HG03457 (cell line): ENCODE data around the gene MTERF4.

Experiments used
- ATAC-seq: cut with Tn5 transposase; IDR thresholded peaks from one replicate; pipeline ENCODE4 v1.9.1; 2021; ENCODE audit warnings: moderate number of reproducible peaks; ENCODE audit not compliant: unreplicated experiment

The MTERF4 gene

GRCh38 chr2:241051578-241052487 is 50.3 kb downstream of the MTERF4 start:
- no peak for ATAC-seq

GRCh38 chr2:241050624-241051577 is 51.2 kb downstream of the MTERF4 start:
- no peak for ATAC-seq

- no peak for ATAC-seq
Observed at GRCh38 chr2:241049739-241050623, 52.1 kb downstream of the MTERF4 start.

- ATAC-seq = no peak
Observed at GRCh38 chr2:241048949-241049343, 53.1 kb downstream of the MTERF4 start.

- no peak for ATAC-seq
Observed at GRCh38 chr2:241048149-241048948, 53.7 kb downstream of the MTERF4 start.

- ATAC-seq = no peak
Observed at GRCh38 chr2:241047253-241048010, 54.7 kb downstream of the MTERF4 start.
